Activated naive CD4-positive, alpha-beta T cell treated with anti-CD3 and anti-CD28 coated beads for 36 hours (primary cell): ENCODE measurements around the gene UPK3BL2. TPM values are rescaled to one million over a fixed set of nuclear protein-coding genes. Genes with fewer than 3 reads are reported as not detected.
"Not testable (repeated sequence)": the region's sequence is repeated elsewhere in the genome, so short reads cannot be mapped to it uniquely, and the experiment has no call there.

Experiments
- CTCF ChIA-PET: fragments of 350-600 bp; sonication (Branson Sonifier 250); formaldehyde crosslinking; loops from one replicate; lab custom pipeline; 2021; ENCODE audit warnings: antibody characterized with exemption; lab: Charles Lee
- DNase-seq: peaks from one replicate; pipeline ENCODE4 v3.0.0-alpha.2; 2020
- H3K27ac Mint-ChIP-seq: one replicate; pipeline ENCODE4 v1.8.0; 2021; ENCODE audit warnings: mild to moderate bottlenecking, mixed read lengths
- H3K27me3 Mint-ChIP-seq: one replicate; pipeline ENCODE4 v1.8.0; 2021; ENCODE audit warnings: low read depth, mixed read lengths
- H3K36me3 Mint-ChIP-seq: one replicate; pipeline ENCODE4 v1.8.0; 2021; ENCODE audit warnings: low read depth, mixed read lengths
- H3K4me1 Mint-ChIP-seq: one replicate; pipeline ENCODE4 v1.8.0; 2021; ENCODE audit warnings: low read depth, mixed read lengths
- H3K4me3 Mint-ChIP-seq: one replicate; pipeline ENCODE4 v1.8.0; 2021; ENCODE audit warnings: mild to moderate bottlenecking, moderate library complexity, mixed read lengths
- H3K9me3 Mint-ChIP-seq: one replicate; pipeline ENCODE4 v1.8.0; 2021; ENCODE audit warnings: mixed read lengths
- intact Hi-C: fragments of 100-400 bp; cut with micrococcal nuclease; formaldehyde crosslinking; loops from one replicate; pipeline ENCODE4 v1.15.1; 2023
- total RNA-seq, 2 experiments: library from RNA; stranded (reverse); gene quantifications; one replicate each; pipeline ENCODE4 v1.2.3, GENCODE V29; 2021

Gene UPK3BL2
- total RNA-seq, 2 experiments from 2014 or later = 5.5 to 8.2 TPM

DNA sequence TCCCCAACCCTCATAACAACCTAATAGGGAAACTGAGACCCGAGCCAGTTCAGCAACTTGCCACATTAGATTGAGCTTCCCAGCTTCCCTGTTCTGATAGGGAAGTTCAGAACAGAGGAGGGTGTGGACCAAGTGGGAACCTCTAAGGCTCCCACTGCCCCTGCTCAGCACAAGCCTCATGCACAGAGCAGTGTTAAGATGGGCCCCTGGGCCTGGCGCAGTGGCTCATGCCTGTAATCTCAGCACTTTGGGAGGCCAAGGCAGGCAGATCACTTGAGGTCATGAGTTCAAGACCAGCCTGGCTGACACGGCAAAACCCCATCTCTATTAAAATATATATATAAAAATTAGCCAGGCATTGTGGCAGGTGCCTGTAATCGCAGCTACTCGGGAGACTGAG, 46.2 kb downstream of the UPK3BL2 start:
- H3K27me3 Mint-ChIP-seq, intact Hi-C loops, H3K4me3 Mint-ChIP-seq, H3K4me1 Mint-ChIP-seq, H3K36me3 Mint-ChIP-seq, CTCF ChIA-PET, H3K27ac Mint-ChIP-seq, H3K9me3 Mint-ChIP-seq, DNase-seq: not testable (repeated sequence)

DNA sequence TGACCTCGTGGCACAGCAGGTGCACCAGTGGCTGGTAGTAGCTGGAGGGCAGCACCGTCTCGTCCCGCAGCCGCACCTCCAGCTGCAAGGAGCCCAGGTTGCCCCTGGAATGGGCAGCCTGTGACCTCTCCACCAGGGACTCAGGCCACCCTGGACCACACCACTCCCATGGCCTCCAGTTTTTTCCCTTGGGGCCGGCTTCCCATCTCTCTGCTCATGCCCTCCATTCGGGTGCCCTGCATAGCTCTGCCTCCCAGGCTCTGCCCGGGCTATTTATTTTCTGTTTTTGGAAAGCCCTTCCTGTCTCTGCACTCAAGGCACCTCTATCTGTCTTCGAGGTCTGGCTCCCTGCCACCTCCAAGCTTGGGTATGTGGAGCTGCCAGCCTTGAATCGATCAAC, 46.6 kb downstream of the UPK3BL2 start:
- H3K4me3 Mint-ChIP-seq, H3K9me3 Mint-ChIP-seq, H3K4me1 Mint-ChIP-seq, H3K27me3 Mint-ChIP-seq, CTCF ChIA-PET, DNase-seq, H3K27ac Mint-ChIP-seq, intact Hi-C loops, H3K36me3 Mint-ChIP-seq: not testable (repeated sequence)

DNA sequence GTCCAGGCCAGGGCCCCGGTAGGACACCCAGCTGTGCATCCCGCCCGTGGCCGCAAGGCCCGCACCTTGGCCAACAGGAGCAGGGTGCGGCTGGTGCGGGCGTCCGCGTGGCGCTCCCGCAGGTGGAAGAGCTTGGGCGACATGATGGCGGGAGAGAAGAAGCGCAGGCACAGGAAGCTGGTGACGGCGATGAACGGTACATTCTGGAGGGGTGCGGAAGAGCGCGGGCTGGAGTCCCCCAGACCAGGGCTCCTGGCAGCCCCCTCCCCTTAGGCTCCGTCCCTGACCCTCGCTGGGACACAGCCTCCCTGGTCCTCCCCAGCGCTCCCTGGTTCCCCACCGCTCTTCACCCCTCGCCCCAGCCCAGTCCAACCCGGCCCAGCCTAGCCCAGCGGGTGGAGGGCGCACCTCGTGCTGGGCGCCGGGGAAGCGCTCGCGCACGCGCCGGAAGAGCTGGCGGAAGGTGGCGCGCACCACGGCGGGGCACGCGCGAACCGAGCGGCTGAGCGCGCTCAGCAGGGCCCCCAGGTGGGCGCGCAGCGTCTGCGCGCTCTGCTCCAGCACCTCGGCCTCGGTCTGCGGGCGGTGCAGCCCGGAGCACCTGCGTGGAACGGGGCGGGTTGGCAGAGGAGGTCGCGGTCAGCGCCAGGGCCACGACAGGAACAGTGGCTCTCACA, 48.9 kb downstream of the UPK3BL2 start:
- H3K4me1 Mint-ChIP-seq, H3K36me3 Mint-ChIP-seq, H3K9me3 Mint-ChIP-seq, H3K4me3 Mint-ChIP-seq, H3K27me3 Mint-ChIP-seq, DNase-seq, intact Hi-C loops, CTCF ChIA-PET, H3K27ac Mint-ChIP-seq: not testable (repeated sequence)

DNA sequence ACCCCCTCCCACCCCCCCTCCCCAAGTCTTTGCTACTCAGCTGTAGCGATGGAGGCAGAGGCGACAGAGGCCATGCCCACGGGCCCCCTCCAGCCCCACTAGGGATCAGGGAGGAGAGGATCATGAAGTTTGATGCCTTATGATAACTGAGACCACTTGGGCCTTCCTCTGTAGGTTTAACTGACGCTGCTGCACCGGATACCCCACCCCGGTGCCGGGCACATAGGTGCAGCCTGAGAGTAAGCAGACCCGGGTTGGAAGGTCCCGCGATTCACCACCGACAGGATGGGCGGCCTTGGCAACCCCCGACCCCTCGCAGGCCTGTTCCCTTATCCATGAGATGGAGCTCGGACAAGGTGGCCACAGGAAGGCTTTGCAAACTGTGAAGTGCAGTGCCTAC, 49.5 kb downstream of the UPK3BL2 start:
- H3K4me1 Mint-ChIP-seq, H3K27me3 Mint-ChIP-seq, H3K27ac Mint-ChIP-seq, H3K9me3 Mint-ChIP-seq, DNase-seq, CTCF ChIA-PET, intact Hi-C loops, H3K4me3 Mint-ChIP-seq, H3K36me3 Mint-ChIP-seq: not testable (repeated sequence)

DNA sequence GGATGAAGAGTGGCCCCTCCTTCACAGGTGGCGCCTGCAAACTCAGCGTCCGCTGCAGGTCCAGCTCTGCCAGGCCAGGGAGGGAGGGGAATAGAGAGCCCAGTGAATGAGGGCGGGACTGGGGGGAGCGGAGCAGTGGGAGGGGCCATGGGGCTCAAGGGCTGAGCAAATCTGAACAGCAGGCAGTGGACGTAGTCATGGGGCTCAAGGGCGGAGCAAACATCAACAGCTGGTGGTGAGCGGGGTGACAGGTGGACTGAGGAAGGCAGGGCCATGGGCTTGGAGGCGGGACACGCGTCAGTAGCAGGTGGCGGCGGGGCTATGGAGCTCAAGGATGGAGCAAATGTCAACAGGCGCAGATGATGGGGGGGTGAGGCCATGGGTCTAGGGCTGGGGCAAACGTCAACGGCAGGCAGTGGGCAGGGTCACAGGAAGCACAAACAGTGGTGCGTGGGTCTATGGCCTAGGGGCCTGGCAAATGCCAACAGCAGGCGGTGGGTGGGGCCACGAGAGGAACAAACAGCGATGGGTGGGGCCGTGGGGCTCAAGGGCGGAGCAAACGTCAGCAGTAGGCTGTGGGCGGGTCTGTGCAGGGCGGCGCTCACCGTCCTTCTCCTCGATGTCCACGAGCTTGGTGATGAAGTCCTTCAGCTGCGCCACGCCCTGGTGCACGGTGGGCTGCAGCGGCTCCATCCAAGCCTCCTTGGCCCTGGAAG, 50.1 kb downstream of the UPK3BL2 start:
- H3K27me3 Mint-ChIP-seq, intact Hi-C loops, H3K4me3 Mint-ChIP-seq, DNase-seq, H3K4me1 Mint-ChIP-seq, CTCF ChIA-PET, H3K36me3 Mint-ChIP-seq, H3K9me3 Mint-ChIP-seq, H3K27ac Mint-ChIP-seq: not testable (repeated sequence)

DNA sequence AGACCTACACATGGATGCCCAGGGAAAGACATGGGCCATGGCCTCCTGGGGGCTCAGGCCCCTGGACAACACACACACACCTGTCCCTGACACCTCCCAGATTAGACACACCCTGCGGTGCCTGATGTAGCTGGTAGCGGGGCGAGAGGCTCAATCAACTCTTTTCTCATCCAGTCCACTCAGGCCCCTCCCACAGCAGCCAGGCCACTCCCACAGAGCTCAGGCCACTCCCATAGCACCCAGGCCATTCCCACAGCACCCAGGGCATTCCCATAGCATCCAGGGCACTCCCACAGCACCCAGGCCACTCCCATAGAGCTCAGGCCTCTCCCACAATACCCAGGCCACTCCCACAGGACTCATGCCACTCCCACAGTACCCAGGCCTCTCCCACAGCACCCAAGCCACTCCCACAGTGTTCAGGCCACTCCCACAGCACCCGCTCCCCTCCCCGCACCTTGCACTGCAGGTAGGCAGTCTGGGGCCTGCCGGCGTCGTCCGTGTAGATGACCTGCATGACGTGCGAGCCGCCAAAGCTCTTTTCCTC, 52.9 kb downstream of the UPK3BL2 start:
- H3K27me3 Mint-ChIP-seq, CTCF ChIA-PET, H3K27ac Mint-ChIP-seq, DNase-seq, H3K4me3 Mint-ChIP-seq, H3K36me3 Mint-ChIP-seq, intact Hi-C loops, H3K9me3 Mint-ChIP-seq, H3K4me1 Mint-ChIP-seq: not testable (repeated sequence)

Other genes starting within 250 kb of the UPK3BL2 start
- gene SPDYE6, start 187.3 kb downstream of the UPK3BL2 start, total RNA-seq = not detected
- gene PRKRIP1, start 147.3 kb downstream of the UPK3BL2 start, total RNA-seq = 10 to 100 TPM; 17.8 to 18.5 TPM
- 10 to 100 TPM; 15.4 to 16.4 TPM for gene ORAI2, start 110.1 kb downstream of the UPK3BL2 start, total RNA-seq
- gene ALKBH4, start 78.8 kb downstream of the UPK3BL2 start, total RNA-seq = 1 to 10 TPM; 5.7 to 6.4 TPM
- 10 to 100 TPM in 1 of 2 experiments, 1 to 10 TPM in 1; 9.4 to 11.0 TPM for gene LRWD1, start 78.7 kb downstream of the UPK3BL2 start, total RNA-seq
- 10 to 100 TPM; 43.9 to 47.1 TPM for gene POLR2J, start 64.8 kb downstream of the UPK3BL2 start, total RNA-seq
- gene RASA4B, start 25.9 kb downstream of the UPK3BL2 start, total RNA-seq = 10 to 100 TPM; 16.2 to 17.4 TPM
- gene SPDYE2, start 7.5 kb upstream of the UPK3BL2 start, total RNA-seq = not detected
- 10 to 100 TPM; 15.3 to 15.5 TPM for gene POLR2J3, start 28.9 kb upstream of the UPK3BL2 start, total RNA-seq
- 10 to 100 TPM; 40.0 to 43.4 TPM for gene RASA4, start 73.1 kb upstream of the UPK3BL2 start, total RNA-seq
- 1 to 10 TPM; 9.6 to 9.7 TPM for gene UPK3BL1, start 99.1 kb upstream of the UPK3BL2 start, total RNA-seq
- gene SPDYE2B, start 106.6 kb upstream of the UPK3BL2 start, total RNA-seq = under 1 TPM in 1 of 2 experiments, not detected in 1; 0.19 TPM
- gene POLR2J2, start 128.0 kb upstream of the UPK3BL2 start, total RNA-seq = 1 to 10 TPM; 4.8 to 5.6 TPM
- 1 to 10 TPM; 5.3 to 6.3 TPM for gene FAM185A, start 205.3 kb upstream of the UPK3BL2 start, total RNA-seq